GM21528 (cell line): ENCODE data around the gene TRIM26.
"Not testable (repeated sequence)": the region's sequence is repeated elsewhere in the genome, so short reads cannot be mapped to it uniquely, and the experiment has no call there.

Experiments used
- ATAC-seq: cut with Tn5 transposase; IDR thresholded peaks from one replicate; pipeline ENCODE4 v1.9.1; 2021; ENCODE audit warnings: mild to moderate bottlenecking, moderate library complexity; ENCODE audit not compliant: unreplicated experiment, low FRiP score

TRIM26 gene

DNA sequence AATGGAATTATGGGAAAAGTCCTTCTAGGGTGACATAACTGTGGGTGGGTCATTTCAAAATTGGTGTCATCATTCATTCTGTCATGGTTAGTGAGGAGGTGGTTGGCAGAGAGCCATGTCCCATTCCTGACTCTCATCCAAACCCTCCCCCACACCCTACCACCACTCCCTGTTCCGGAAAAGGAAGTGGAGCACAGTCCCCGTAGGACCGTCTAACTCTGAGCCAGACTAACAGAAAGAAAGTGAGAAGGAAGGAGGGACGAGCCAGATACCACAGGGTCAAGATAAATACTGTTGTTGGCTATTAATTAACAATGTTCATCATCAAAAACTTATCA is 57.0 kb downstream of the TRIM26 start:
- no peak for ATAC-seq

DNA sequence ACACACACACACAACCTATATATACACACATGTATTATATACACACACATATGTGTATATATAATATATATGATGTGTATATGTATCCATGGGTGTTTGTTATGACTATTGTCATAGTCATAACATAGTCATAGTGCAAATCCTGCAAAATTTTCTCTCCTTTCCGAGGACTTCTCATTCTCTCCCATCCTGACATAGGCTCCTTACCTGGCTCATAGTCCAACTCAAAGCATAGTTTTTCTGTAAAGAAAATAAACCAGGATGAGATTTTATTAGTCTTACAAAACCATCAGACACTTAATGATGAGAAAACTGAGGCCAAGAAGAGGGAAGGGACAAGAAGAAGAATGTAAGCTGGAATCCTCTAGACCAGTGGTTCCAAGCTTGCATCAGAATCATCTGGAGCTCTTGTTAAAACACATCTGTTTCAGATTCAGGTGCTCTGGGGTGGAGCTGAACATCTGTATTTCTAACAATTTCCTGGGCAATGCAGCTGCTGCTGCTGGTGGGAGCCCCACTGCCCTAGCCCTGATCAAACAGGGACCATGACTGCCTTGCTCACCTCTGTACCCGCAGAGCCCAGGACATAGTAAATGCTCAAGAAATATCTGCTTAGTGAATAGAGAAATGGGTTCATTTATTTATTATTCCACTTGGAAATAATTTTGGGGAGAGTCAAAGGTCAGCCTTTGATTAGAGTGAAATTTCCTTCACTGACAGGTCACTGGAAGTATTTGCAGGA is 57.5 kb downstream of the TRIM26 start:
- no peak for ATAC-seq

- no peak for ATAC-seq
Observed at GRCh38 chr6:30154709-30155519, 58.3 kb downstream of the TRIM26 start.

DNA sequence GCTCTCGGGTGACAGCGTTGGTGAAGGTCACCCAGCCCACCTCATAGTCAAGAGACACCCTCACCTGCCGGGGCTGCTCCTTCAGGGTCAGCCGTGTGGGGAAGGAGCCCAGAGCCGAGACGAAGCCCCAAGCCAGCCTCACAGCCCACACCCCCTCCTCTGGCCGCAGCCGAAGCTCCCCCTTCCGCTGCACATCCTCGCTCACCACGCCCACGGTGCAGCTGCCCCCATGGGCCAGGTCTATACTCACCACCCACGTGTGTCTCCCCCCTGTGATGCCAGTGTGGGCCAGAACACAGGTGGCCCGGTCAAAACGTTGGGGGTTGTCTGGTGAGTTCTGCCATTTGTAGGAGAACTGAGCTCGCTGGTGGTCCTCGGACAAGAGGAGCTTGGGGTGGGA is 59.1 kb downstream of the TRIM26 start:
- ATAC-seq = no peak

DNA sequence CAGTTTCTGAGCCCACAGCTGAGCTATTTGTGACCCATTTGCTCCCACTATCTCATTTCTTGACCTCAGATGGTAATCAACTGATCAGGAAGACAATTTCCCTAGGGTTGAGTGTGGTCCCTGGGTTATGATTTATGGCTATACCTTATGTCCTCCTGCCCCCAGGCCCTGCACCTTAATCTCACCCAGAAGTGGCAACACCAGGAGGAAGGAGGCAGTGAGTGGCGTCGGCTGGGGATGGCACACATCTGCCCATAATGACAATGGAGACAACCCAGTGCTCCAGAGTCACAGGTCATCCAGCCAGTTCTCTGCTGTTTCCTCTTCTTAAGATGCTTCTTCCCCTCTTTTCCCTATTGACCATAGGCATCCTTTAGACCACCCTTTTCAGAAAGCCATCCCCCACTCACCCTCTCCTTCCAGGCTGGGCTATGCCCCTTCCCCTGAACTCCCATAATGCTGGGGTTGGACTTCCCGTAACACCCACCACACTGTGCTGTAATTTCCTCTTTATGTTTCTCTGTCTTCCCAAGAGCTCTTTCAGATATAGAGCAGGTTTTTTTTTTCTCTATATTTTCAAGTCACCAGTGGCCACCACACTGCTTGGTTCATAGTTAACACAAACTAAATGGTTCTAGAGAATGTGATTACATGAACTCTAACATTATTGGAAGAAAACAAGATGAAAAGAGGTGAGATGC is 60.1 kb downstream of the TRIM26 start:
- no peak for ATAC-seq

GRCh38 chr6:30152016-30152673 is 61.1 kb downstream of the TRIM26 start:
- ATAC-seq = no peak

- no peak for ATAC-seq
Observed at GRCh38 chr6:30151580-30151979, 61.6 kb downstream of the TRIM26 start.

DNA sequence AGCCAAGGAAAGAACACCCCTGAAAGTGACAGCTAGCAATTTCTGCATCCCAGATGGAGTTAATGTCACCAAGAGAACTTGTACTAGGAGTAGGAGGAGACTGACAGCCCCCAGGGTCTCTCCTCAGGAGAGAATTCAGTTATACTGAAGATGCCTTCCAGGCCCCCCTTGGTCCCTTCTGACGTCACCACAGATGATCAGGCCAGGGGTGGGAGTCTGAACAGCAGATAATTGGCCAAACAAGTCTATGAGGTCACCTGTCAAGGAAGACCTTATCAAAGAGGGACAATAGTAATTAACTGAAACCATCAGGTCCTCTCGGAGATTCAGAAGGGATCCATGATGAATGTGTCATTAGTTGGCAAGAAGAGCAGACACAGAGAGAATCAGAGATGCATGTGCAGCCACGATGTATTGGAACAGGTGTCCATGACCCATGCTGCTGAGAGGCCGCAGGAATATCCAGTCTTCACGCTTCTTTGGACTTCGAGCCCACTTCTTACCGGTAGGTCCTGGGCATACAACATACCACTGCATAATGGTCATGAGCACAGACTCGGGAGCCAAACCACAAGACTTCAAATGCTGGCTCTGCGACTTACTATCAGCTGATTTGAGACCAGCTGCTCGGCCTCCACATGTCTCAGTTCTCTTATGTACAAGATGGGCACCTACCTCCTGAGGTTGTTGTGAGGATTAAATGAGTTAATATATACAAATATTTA is 62.4 kb downstream of the TRIM26 start:
- no peak for ATAC-seq

DNA sequence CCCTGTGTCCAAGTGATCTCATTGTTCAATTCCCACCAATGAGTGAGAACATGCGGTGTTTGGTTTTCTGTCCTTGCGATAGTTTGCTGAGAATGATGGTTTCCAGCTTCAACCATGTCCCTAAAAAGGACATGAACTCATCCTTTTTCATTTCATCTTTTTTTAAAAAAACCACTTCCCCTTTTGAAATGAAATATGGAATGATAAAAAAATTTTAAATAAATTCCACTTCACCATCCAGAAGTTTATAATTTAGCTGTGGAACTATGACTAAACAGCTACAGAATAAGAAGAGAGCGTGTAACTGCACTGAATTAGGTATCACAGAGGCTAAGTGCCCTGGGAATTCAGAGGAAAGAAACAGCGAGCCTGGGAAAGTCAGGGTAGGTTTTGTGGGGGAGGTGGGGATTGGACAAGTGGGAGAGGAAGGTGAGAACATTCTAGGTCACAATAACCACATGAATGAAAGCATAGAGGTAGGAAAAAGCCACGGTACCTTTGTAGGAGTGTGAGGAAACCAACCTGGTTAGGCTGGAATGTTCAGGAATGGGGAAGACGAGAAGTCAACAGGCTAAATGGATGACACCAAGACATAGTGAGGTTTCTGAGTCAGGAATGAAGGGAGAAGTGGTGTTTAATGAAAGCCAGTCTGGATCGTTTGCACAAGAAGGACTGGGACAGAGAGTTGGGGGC is 63.2 kb downstream of the TRIM26 start:
- no peak for ATAC-seq

DNA sequence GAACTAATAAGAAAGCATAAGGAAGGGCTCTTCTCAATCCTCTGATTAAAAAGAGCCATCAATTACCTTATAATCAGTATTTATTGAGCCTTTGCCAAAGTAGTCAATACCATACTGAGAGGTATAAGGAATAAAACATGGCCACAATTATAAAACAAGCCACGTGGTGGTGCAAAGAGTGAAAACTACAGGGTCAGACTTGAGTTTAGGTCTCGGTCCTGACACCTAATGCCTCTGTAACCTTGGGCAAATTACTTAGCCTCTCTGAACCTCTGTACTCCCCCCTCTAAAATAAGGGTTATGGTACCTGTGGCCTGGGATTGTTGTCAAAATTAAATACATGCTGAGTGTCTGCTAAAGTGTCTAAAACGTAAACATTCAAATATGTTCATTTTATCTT is 64.0 kb downstream of the TRIM26 start:
- ATAC-seq = no peak

DNA sequence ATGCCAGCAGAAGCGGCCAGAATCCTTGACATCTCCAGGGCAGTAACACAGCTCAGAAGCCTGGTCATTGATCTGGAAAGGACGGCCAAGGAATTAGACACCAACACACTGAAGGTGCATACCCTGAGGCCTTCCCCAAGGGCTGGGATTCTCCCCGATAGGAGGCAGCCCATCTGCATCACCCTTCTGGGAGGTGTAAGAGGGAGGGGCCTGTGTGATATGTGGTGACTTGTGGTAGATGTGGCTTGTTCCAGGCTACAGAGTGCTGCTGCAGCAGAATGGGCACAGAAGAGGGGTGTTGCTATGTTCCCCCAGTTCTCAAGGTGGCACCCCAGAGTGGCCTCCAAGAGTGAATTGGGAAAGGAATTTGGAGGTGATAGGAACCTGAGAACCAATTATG is 66.1 kb downstream of the TRIM26 start:
- ATAC-seq = no peak

DNA sequence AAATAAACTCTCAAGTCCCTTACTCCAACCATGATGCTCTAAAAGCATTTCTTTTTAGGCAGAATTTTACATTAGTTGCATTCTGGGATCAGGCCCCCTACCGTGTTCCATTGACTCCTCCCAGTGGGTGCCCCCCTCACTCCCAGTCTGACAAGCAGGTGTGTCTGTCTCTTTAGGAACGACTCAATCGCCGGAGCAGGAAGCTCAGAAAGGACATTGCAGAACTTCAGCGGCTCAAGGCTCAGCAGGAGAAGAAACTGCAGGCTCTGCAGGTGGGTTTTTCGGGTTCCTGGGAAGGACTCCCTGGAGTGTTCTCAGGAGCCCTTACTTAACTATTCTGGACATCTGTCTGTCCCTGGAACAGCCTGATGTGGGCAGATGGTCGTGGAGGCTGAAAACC is 67.4 kb downstream of the TRIM26 start:
- no peak for ATAC-seq

- ATAC-seq = no peak
Observed at GRCh38 chr6:30144811-30145210, 68.4 kb downstream of the TRIM26 start.

GRCh38 chr6:30143780-30144179 is 69.4 kb downstream of the TRIM26 start:
- no peak for ATAC-seq

GRCh38 chr6:30142665-30143064 is 70.5 kb downstream of the TRIM26 start:
- no peak for ATAC-seq

DNA sequence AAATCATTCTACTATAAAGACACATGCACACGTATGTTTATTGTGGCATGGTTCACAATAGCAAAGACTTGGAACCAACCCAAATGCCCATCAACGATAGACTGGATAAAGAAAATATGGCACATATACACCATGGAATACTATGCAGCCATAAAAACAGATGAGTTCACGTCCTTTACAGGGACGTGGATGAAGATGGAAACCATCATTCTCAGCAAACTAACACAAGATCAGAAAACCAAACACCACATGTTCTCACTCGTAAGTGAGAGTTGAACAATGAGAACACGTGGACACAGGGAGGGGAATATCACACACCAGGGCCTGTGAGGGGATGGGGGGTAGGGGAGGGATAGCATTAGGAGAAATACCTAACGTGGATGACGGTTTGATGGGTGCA is 73.0 kb downstream of the TRIM26 start:
- ATAC-seq = not testable (repeated sequence)

DNA sequence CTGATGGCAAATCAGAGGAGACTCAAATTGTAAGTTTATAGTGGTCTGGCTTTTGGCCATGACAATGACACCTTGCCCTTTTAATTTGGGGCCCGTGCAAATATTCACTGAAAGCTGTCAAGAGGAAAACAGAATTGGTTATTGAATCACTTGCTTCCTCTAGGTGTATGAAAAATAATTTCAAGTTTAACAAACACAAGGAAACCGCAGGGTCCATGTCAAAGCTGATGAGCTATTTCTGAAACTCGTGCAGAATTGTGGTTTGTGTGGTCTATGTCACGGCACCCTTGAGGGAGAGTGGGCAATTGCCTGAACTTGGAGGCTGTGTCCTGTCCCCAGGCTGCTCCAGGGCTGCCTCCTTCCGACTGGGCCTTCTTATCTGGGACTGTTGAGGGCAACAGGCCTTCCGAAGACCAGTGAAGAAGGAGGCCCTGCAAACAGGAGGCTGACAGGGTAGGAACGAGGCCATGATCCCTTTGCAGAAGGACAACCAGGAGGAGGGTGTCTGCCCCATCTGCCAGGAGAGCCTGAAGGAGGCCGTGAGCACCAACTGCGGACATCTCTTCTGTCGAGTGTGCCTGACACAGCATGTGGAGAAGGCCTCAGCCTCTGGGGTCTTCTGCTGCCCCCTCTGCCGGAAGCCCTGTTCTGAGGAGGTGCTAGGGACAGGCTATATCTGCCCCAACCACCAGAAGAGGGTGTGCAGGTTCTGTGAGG is 76.5 kb downstream of the TRIM26 start:
- no peak for ATAC-seq

- ATAC-seq = no peak
Observed at GRCh38 chr6:30135757-30136156, 77.4 kb downstream of the TRIM26 start, which contains the start of gene TRIM40. TRIM40 (plus strand) TSS chr6:30136140; CDS start chr6:30137037, 897 bp downstream.

DNA sequence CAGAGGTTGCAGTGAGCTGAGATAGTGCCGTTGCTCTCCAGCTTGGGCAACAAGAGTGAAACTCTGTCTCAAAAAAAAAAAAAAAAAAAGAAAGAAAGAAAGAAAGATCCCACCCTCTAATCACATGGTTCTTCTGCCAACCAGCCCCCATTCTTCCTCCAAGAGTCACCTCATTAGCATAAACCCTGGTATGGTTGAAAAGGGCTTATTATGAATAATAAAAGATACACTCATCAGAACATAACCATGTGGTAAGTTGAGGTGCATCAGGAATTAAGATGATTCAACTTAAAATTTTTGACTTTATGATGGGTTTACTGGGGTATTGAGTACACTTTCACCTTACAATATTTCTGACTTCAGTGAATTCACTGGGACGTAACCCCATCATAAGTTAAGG is 78.1 kb downstream of the TRIM26 start:
- ATAC-seq = no peak
